ENCODE results near the gene RLN1.

Gene RLN1

GRCh38 chr9:5375091-5375490 is 35.4 kb upstream of the RLN1 start:
- H3K9me3 ChIP-seq (ENCODE audit: control insufficient read depth, insufficient read depth, low read length): no peaks in the 10 kb centered on the region
- no peaks in the 10 kb centered on the region for H3F3A ChIP-seq (ENCODE audit: control insufficient read depth, insufficient read depth)
- TF ChIP-seq, protein P1, sequence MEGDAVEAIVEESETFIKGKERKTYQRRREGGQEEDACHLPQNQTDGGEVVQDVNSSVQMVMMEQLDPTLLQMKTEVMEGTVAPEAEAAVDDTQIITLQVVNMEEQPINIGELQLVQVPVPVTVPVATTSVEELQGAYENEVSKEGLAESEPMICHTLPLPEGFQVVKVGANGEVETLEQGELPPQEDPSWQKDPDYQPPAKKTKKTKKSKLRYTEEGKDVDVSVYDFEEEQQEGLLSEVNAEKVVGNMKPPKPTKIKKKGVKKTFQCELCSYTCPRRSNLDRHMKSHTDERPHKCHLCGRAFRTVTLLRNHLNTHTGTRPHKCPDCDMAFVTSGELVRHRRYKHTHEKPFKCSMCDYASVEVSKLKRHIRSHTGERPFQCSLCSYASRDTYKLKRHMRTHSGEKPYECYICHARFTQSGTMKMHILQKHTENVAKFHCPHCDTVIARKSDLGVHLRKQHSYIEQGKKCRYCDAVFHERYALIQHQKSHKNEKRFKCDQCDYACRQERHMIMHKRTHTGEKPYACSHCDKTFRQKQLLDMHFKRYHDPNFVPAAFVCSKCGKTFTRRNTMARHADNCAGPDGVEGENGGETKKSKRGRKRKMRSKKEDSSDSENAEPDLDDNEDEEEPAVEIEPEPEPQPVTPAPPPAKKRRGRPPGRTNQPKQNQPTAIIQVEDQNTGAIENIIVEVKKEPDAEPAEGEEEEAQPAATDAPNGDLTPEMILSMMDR (IDR thresholded peaks at IDR 0.05; ENCODE audit: low read depth, low read length, poor library complexity, severe bottlenecking): no peak
- TF ChIP-seq EZH2phosphoT487 (IDR thresholded peaks at IDR 0.05; ENCODE audit: borderline replicate concordance, low read length): no peak
- no peaks in the 10 kb centered on the region for H3K36me3 ChIP-seq (ENCODE audit: control insufficient read depth, low read length)
- H3K79me2 ChIP-seq (ENCODE audit: control insufficient read depth, low read length): no peaks in the 10 kb centered on the region
- no peak overlapping the region for H3K4me3 ChIP-seq (ENCODE audit: low read length)
- H4K20me1 ChIP-seq (ENCODE audit: control insufficient read depth, insufficient read depth, low read depth, low read length): no peaks in the 10 kb centered on the region
- no peaks in the 10 kb centered on the region for H3K27me3 ChIP-seq (ENCODE audit: control insufficient read depth, low read length)
- no peaks in the 10 kb centered on the region for H3K9me2 ChIP-seq (replicated peaks; ENCODE audit: control insufficient read depth, low read length)
- H3K4me2 ChIP-seq (ENCODE audit: low read length): no peak overlapping the region
- H3K4me1 ChIP-seq (ENCODE audit: control insufficient read depth, low read length): no peaks in the 10 kb centered on the region
- no peak overlapping the region for H3K27ac ChIP-seq (ENCODE audit: low read depth, low read length)

- Histone ChIP-seq H3K9me3 (ENCODE audit: control insufficient read depth, insufficient read depth, low read length) (no peaks in the 10 kb centered on the region), H3K27me3 (ENCODE audit: control insufficient read depth, low read length) (no peaks in the 10 kb centered on the region), H3K4me1 (ENCODE audit: control insufficient read depth, low read length) (no peaks in the 10 kb centered on the region), H3K4me2 (ENCODE audit: low read length) (no peak overlapping the region), H3K9me2 (replicated peaks; ENCODE audit: control insufficient read depth, low read length) (no peaks in the 10 kb centered on the region), H3K36me3 (ENCODE audit: control insufficient read depth, low read length) (no peaks in the 10 kb centered on the region), H4K20me1 (ENCODE audit: control insufficient read depth, insufficient read depth, low read depth, low read length) (no peaks in the 10 kb centered on the region), H3F3A (ENCODE audit: control insufficient read depth, insufficient read depth) (no peaks in the 10 kb centered on the region), H3K79me2 (ENCODE audit: control insufficient read depth, low read length) (no peaks in the 10 kb centered on the region), H3K27ac (ENCODE audit: low read depth, low read length) (no peak overlapping the region), H3K4me3 (ENCODE audit: low read length) (no peak overlapping the region)
- TF ChIP-seq, protein P1 (IDR thresholded peaks at IDR 0.05; ENCODE audit: low read depth, low read length, poor library complexity, severe bottlenecking): no peak
- TF ChIP-seq EZH2phosphoT487 (IDR thresholded peaks at IDR 0.05; ENCODE audit: borderline replicate concordance, low read length): no peak
Measured at GRCh38 chr9:5364294-5365024, 24.8 kb upstream of the RLN1 start.

DNA sequence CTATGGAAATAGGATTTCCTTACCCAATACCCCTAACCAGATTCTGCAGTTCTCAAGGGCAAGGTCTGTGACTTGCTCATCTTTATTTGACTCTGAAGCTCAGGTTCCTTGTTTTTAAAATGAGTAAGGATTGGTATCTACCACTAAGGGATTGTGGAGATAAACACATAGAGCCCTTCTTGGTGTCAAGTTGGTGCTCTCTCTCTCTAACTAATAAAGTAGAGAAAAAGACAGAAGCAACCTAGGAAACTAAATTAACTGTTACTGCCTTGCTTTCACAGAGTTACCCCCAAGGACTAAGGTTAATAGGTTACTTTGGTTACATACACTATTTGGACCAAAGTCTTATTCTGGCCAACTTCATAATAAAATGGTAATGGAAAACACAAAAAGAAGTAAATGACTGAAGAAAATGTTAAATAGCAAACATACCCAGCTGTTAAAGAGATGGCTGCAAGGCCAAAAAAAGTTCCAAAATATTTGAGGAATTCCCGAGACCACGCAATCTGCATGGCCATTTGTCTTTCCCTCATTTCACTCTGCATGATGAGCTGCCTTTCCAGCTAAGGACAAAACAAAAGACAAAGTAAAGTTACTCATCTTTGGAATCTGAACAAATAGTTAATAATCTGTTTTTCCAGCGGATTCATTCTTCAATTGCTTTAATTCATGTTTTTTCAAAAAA is 21.8 kb upstream of the RLN1 start:
- H3K9me2 ChIP-seq (replicated peaks; ENCODE audit: control insufficient read depth, low read length): no peaks in the 10 kb centered on the region
- no peak overlapping the region for H3K4me2 ChIP-seq (ENCODE audit: low read length)
- no peaks in the 10 kb centered on the region for H3K9me3 ChIP-seq (ENCODE audit: control insufficient read depth, insufficient read depth, low read length)
- TF ChIP-seq, protein P1 (IDR thresholded peaks at IDR 0.05; ENCODE audit: low read depth, low read length, poor library complexity, severe bottlenecking): no peak
- TF ChIP-seq EZH2phosphoT487 (IDR thresholded peaks at IDR 0.05; ENCODE audit: borderline replicate concordance, low read length): no peak
- no peak overlapping the region for H3K27ac ChIP-seq (ENCODE audit: low read depth, low read length)
- no peaks in the 10 kb centered on the region for H3F3A ChIP-seq (ENCODE audit: control insufficient read depth, insufficient read depth)
- H4K20me1 ChIP-seq (ENCODE audit: control insufficient read depth, insufficient read depth, low read depth, low read length): no peaks in the 10 kb centered on the region
- H3K27me3 ChIP-seq (ENCODE audit: control insufficient read depth, low read length): no peaks in the 10 kb centered on the region
- no peaks in the 10 kb centered on the region for H3K36me3 ChIP-seq (ENCODE audit: control insufficient read depth, low read length)
- H3K79me2 ChIP-seq (ENCODE audit: control insufficient read depth, low read length): no peaks in the 10 kb centered on the region
- no peaks in the 10 kb centered on the region for H3K4me1 ChIP-seq (ENCODE audit: control insufficient read depth, low read length)
- H3K4me3 ChIP-seq (ENCODE audit: low read length): no peak overlapping the region

All from DOHH2 (cell line).